SK-N-SH (cell line): ENCODE measurements around the gene ITIH1. TPM values are rescaled to one million over a fixed set of nuclear protein-coding genes. Genes with fewer than 3 reads are reported as not detected.
A peak's percentile ranks its signal among the peaks of the same experiment; 100 is the strongest.

Experiments used
- CTCF ChIA-PET: fragments of 300-600, 350-600 bp; formaldehyde crosslinking; extraction: SDS; loops from one replicate; lab custom pipeline; 2021; lab: Yijun Ruan, JAX
- POLR2A ChIA-PET: fragments of 350-600 bp; sonication (Branson Sonifier 250); formaldehyde crosslinking; extraction: SDS; loops from one replicate; lab custom pipeline; 2020; ENCODE audit warnings: antibody characterized with exemption, inconsistent platforms; lab: Yijun Ruan, JAX
- DNase-seq: peaks from one replicate; pipeline ENCODE4 v3.0.0; 2012
- H2AFZ ChIP-seq: fragments of 200-600 bp; sonication (generic); 2 replicates; pipeline ENCODE4 v1.8.1; 2016; ENCODE audit warnings: antibody characterized with exemption, mild to moderate bottlenecking, low read depth
- H3F3A ChIP-seq: fragments of 200-600 bp; sonication (generic); replicated peaks from 2 replicates; pipeline ENCODE3; 2016; ENCODE audit warnings: antibody characterized with exemption, mild to moderate bottlenecking; ENCODE audit not compliant: insufficient read depth
- H3K27ac ChIP-seq, 2 experiments: fragments of 200-500 bp in 1 of 2; fragments of 200-600 bp in 1 of 2; sonication (Bioruptor generic) in 1 of 2; sonication (generic), shearing (Covaris generic) in 1 of 2; 2 replicates each; pipeline versions ENCODE4 v1.5.1 to v1.6.1; 2014 to 2016; ENCODE audit warnings: low read depth in 2 of 2, inconsistent platforms in 1 of 2, low read length in 1 of 2, mild to moderate bottlenecking in 1 of 2, mixed read lengths in 1 of 2
- H3K27me3 ChIP-seq: fragments of 200-600 bp; sonication (generic), shearing (Covaris generic); 2 replicates; pipeline ENCODE4 v1.6.1; 2016; ENCODE audit warnings: mixed run types; ENCODE audit not compliant: insufficient read depth
- H3K36me3 ChIP-seq, 2 experiments: fragments of 200-500 bp in 1 of 2; fragments of 200-600 bp in 1 of 2; sonication (Bioruptor generic) in 1 of 2; sonication (generic) in 1 of 2; replicated peaks in 1 of 2; 2 replicates each; pipeline versions ENCODE3 to v1.5.1; 2014 to 2016; ENCODE audit warnings: low read length in 1 of 2, mild to moderate bottlenecking in 1 of 2; ENCODE audit not compliant: insufficient read depth in 2 of 2, control insufficient read depth in 1 of 2
- H3K4me1 ChIP-seq, 2 experiments: fragments of 200-500 bp in 1 of 2; fragments of 200-600 bp in 1 of 2; sonication (Bioruptor generic) in 1 of 2; sonication (generic), shearing (Covaris generic) in 1 of 2; 2 replicates each; pipeline versions ENCODE4 v1.5.1 to v1.6.1; 2014 to 2016; ENCODE audit warnings: low read depth in 1 of 2, low read length in 1 of 2, mixed run types in 1 of 2; ENCODE audit not compliant: insufficient read depth in 2 of 2, control insufficient read depth in 1 of 2
- H3K4me2 ChIP-seq: fragments of 200-600 bp; sonication (generic), shearing (Covaris generic); 2 replicates; pipeline ENCODE4 v1.6.1; 2017; ENCODE audit warnings: mixed run types
- H3K4me3 ChIP-seq, 2 experiments: fragments of 200-500 bp in 1 of 2; fragments of 200-600 bp in 1 of 2; sonication (Bioruptor generic) in 1 of 2; sonication (generic), shearing (Covaris generic) in 1 of 2; 2 replicates each; pipeline versions ENCODE4 v1.5.1 to v1.8.1; 2014 to 2016; ENCODE audit warnings: low read depth in 2 of 2, inconsistent platforms in 1 of 2, low read length in 1 of 2, mild to moderate bottlenecking in 1 of 2, mixed read lengths in 1 of 2, moderate library complexity in 1 of 2
- H3K79me2 ChIP-seq: fragments of 200-600 bp; sonication (generic); 2 replicates; pipeline ENCODE4 v1.8.1; 2017; ENCODE audit warnings: mild to moderate bottlenecking; ENCODE audit not compliant: insufficient read depth
- H3K9ac ChIP-seq: fragments of 200-600 bp; sonication (generic); 2 replicates; pipeline ENCODE4 v1.6.1; 2017; ENCODE audit warnings: mixed run types
- H3K9me2 ChIP-seq: fragments of 200-600 bp; sonication (generic); 2 replicates; pipeline ENCODE4 v1.6.1; 2017; ENCODE audit warnings: mixed run types
- H3K9me3 ChIP-seq: fragments of 200-600 bp; sonication (generic); 2 replicates; pipeline ENCODE4 v1.6.1; 2017; ENCODE audit warnings: mixed run types, mild to moderate bottlenecking, moderate library complexity
- H4K20me1 ChIP-seq: fragments of 200-600 bp; sonication (generic); 2 replicates; pipeline ENCODE4 v1.6.1; 2017; ENCODE audit warnings: mild to moderate bottlenecking, mixed run types; ENCODE audit not compliant: insufficient read depth
- CHD2 ChIP-seq: fragments of 150-350 bp; IDR thresholded peaks from 2 replicates; pipeline ENCODE4 v1.6.1; 2018; ENCODE audit warnings: low read length; ENCODE audit not compliant: partially characterized antibody
- CTCF ChIP-seq: fragments of 200-600 bp; sonication (generic); IDR thresholded peaks from 2 replicates; pipeline ENCODE4 v1.6.1; 2017; ENCODE audit warnings: antibody characterized with exemption, mild to moderate bottlenecking, moderate library complexity
- EP300 ChIP-seq, 2 experiments: IDR thresholded peaks; 2 replicates each; pipeline versions ENCODE4 v1.4.0 to v1.6.1; 2012; ENCODE audit warnings: borderline replicate concordance in 1 of 2, low read depth in 1 of 2, low read length in 1 of 2
- GABPA ChIP-seq: IDR thresholded peaks from 2 replicates; pipeline ENCODE4 v1.4.0; 2012; ENCODE audit warnings: low read depth, mild to moderate bottlenecking
- IRF3 ChIP-seq: fragments of 150-350 bp; IDR thresholded peaks from 2 replicates; pipeline ENCODE4 v1.6.1; 2016; ENCODE audit warnings: mild to moderate bottlenecking, low read depth, low read length
- JUND ChIP-seq: IDR thresholded peaks from 2 replicates; pipeline ENCODE4 v1.4.0; 2012
- MXI1 ChIP-seq: IDR thresholded peaks from 2 replicates; pipeline ENCODE4 v1.6.1; 2012; ENCODE audit warnings: mild to moderate bottlenecking, low read depth, low read length, improper control_type of control experiment
- NRF1 ChIP-seq: IDR thresholded peaks from 2 replicates; pipeline ENCODE4 v1.6.1; 2012; ENCODE audit warnings: low read depth, mild to moderate bottlenecking, low read length
- POLR2AphosphoS5 ChIP-seq: IDR thresholded peaks from 2 replicates; pipeline ENCODE4 v1.6.1; 2012; ENCODE audit warnings: low read depth, low read length
- RAD21 ChIP-seq: IDR thresholded peaks from 2 replicates; pipeline ENCODE4 v1.6.1; 2012; ENCODE audit warnings: mild to moderate bottlenecking, low read length
- REST ChIP-seq: IDR thresholded peaks from 2 replicates; pipeline ENCODE4 v1.6.1; 2012; ENCODE audit warnings: mild to moderate bottlenecking, low read depth, low read length, moderate library complexity
- SIN3A ChIP-seq: IDR thresholded peaks from 2 replicates; pipeline ENCODE4 v1.6.1; 2012; ENCODE audit warnings: low read depth, mild to moderate bottlenecking, low read length, moderate library complexity, borderline replicate concordance
- TAF1 ChIP-seq: IDR thresholded peaks from 2 replicates; pipeline ENCODE4 v1.6.1; 2012; ENCODE audit warnings: low read depth, mild to moderate bottlenecking, low read length, moderate library complexity, borderline replicate concordance
- TCF12 ChIP-seq: IDR thresholded peaks from 2 replicates; pipeline ENCODE4 v1.4.0; 2012
- TEAD4 ChIP-seq: IDR thresholded peaks from 2 replicates; pipeline ENCODE4 v1.4.0; 2012; ENCODE audit warnings: mild to moderate bottlenecking, borderline replicate concordance; ENCODE audit not compliant: insufficient read depth
- YY1 ChIP-seq: IDR thresholded peaks from 2 replicates; pipeline ENCODE4 v1.4.0; 2012; ENCODE audit warnings: low read depth, mild to moderate bottlenecking
- WGBS: methylation state at CpG from one replicate; pipeline ENCODE4 v1.1.6; 2017; ENCODE audit warnings: low lambda C conversion rate; 5-methylcytosine and 5-hydroxymethylcytosine counted together
- polyA plus RNA-seq, 3 experiments: library from polyadenylated mRNA; depleted of rRNA; stranded (reverse); fragments of >200 nt; gene quantifications; 2 replicates each; pipeline ENCODE4 v1.2.3, GENCODE V29; 2012
- TF ChIP-seq, protein P1 (sequence below): IDR thresholded peaks from 2 replicates; pipeline ENCODE4 v1.4.0; 2012; ENCODE audit warnings: low read depth

The ITIH1 gene
- polyA plus RNA-seq, 1 of the 3 experiments (the other 2 are of a cell fraction) = not detected

- CTCF ChIA-PET = no interaction called here
- Histone ChIP-seq H3K4me3 (peak overlapping the region; percentile 70 to 77), H3F3A (no peaks in the 10 kb centered on the region), H3K27ac (0 out of 4 replicates have a peak overlapping the region, but pooled peaks of 1 of the 2 experiments have one; percentile 13), H3K9ac (peak overlapping the region; percentile 66; the same call in 1 of the 2 replicates), H4K20me1 (no peaks in the 10 kb centered on the region), H3K4me2 (peak overlapping the region; percentile 87), H3K36me3 (peaks cover 16 to 20% of the 10 kb centered on the region in 2 experiments), H3K27me3 (no peaks in the 10 kb centered on the region), H3K9me2 (no peaks in the 10 kb centered on the region), H3K9me3 (no peaks in the 10 kb centered on the region), H2AFZ (peak overlapping the region; percentile 95), H3K4me1 (peaks cover 0 to 7% of the 10 kb centered on the region in 2 experiments; a peak in 2 of 4 replicates), H3K79me2 (peaks cover 29% of the 10 kb centered on the region)
- 16% methylated on average over 13 of the region's 13 CpGs for WGBS
- POLR2A ChIA-PET = interaction anchor here (0.8 to 1.0 kb wide), 3 partner anchors 10 to 59 kb away, joined by 3 to 6 read pairs (median 6); no protein-coding TSS in a partner anchor
- no peak for TF ChIP-seq TEAD4
- no peak for TF ChIP-seq JUND
- no peak for DNase-seq
These were observed 7.5 kb upstream of the ITIH1 start for GRCh38 chr3:52769786-52770455.

GRCh38 chr3:52770496-52771333 is 6.7 kb upstream of the ITIH1 start, which contains the start of gene NEK4:
TSS of gene NEK4 (minus strand) at chr3:52770940. CDS start at chr3:52770746, 194 bp downstream.
- DNase-seq = peak; percentile 97
- Histone ChIP-seq H3K9me2 (no peaks in the 10 kb centered on the region), H3K9ac (peak within 1 kb of the TSS; percentile 66), H3K4me1 (peaks cover 0 to 13% of the 10 kb centered on the region in 2 experiments; a peak in 2 of 4 replicates), H3K9me3 (no peaks in the 10 kb centered on the region), H3K27me3 (no peaks in the 10 kb centered on the region), H3K4me2 (peak within 1 kb of the TSS; percentile 87), H3K4me3 (peak within 1 kb of the TSS; percentile 70 to 77), H4K20me1 (no peaks in the 10 kb centered on the region), H3F3A (no peaks in the 10 kb centered on the region), H3K36me3 (peaks cover 11 to 13% of the 10 kb centered on the region in 2 experiments), H3K27ac (peak within 1 kb of the TSS; percentile 31 to 87; a peak in 3 of 4 replicates), H3K79me2 (peaks cover 29% of the 10 kb centered on the region), H2AFZ (peak within 1 kb of the TSS; percentile 95)
- CTCF ChIA-PET = no interaction called here
- 2% methylated on average over 25 of the region's 67 CpGs for WGBS
- POLR2A ChIA-PET = interaction anchor here (0.7 to 1.0 kb wide), 4 partner anchors 9 to 61 kb away, joined by 3 to 6 read pairs (median 6); no protein-coding TSS in a partner anchor
- peak; percentile 34; the same call in 1 of the 2 replicates for TF ChIP-seq GABPA
- TF ChIP-seq, protein P1, sequence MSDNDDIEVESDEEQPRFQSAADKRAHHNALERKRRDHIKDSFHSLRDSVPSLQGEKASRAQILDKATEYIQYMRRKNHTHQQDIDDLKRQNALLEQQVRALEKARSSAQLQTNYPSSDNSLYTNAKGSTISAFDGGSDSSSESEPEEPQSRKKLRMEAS = peak; percentile 81
- TF ChIP-seq MXI1 = peak; percentile 85
- TF ChIP-seq NRF1 = peak; percentile 80
- 0 out of 2 replicates have a peak, but pooled peaks have one; percentile 13 for TF ChIP-seq CTCF
- TF ChIP-seq TCF12 = no peak; the same call in 1 of the 2 replicates
- TF ChIP-seq IRF3 = no peak
- TF ChIP-seq EP300 (IDR thresholded peaks at IDR 0.05; ENCODE audit: borderline replicate concordance in 1 of 2, low read depth in 1 of 2, low read length in 1 of 2) = no peak
- peak; percentile 93 for TF ChIP-seq TAF1
- TF ChIP-seq CHD2 = peak; percentile 59
- TF ChIP-seq TEAD4 = no peak
- TF ChIP-seq REST = peak; percentile 71
- peak; percentile 13; the same call in 1 of the 2 replicates for TF ChIP-seq YY1
- peak; percentile 84; the same call in 1 of the 2 replicates for TF ChIP-seq SIN3A
- TF ChIP-seq POLR2AphosphoS5 = peak; percentile 97
- TF ChIP-seq RAD21 = no peak
